K562 (cell line): ENCODE data around the gene TMEM214. TPM values are rescaled to one million over a fixed set of nuclear protein-coding genes. Genes with fewer than 3 reads are reported as not detected.

ENCODE experiments used
- CBFA2T3 ChIP-seq: fragments of 450-650 bp; IDR thresholded peaks from 2 replicates; pipeline ENCODE4 v1.6.1; 2017
- KLF6 ChIP-seq: fragments of 250-450 bp; sonication (Bioruptor Pico); IDR thresholded peaks from 2 replicates; pipeline ENCODE4 v1.4.0; 2020; ENCODE audit warnings: mild to moderate bottlenecking, moderate library complexity, borderline replicate concordance
- MTA1 ChIP-seq: fragments of 450-650 bp; IDR thresholded peaks from 2 replicates; pipeline ENCODE4 v1.6.1; 2017; ENCODE audit warnings: borderline replicate concordance
- ZBTB1 ChIP-seq: sonication (generic); formaldehyde crosslinking; IDR thresholded peaks from 2 replicates; pipeline ENCODE4 v1.8.1; 2023; ENCODE audit warnings: missing genetic modification reagents, low read depth, mild to moderate bottlenecking, borderline replicate concordance
- ZC3H11A ChIP-seq: IDR thresholded peaks from 2 replicates; pipeline ENCODE4 v1.6.1; 2012; ENCODE audit warnings: low read depth, low read length, improper control_type of control experiment
- ZC3H4 ChIP-seq: sonication (generic); formaldehyde crosslinking; IDR thresholded peaks from 2 replicates; pipeline ENCODE4 v1.9.0; 2021; ENCODE audit warnings: missing genetic modification reagents, borderline replicate concordance
- ZNF24 ChIP-seq: fragments of 450-650 bp; IDR thresholded peaks from 2 replicates; pipeline ENCODE4 v1.6.1; 2016
- ZNF717 ChIP-seq: fragments of 250-450 bp; sonication (Bioruptor Pico); IDR thresholded peaks from 2 replicates; pipeline ENCODE4 v1.5.0; 2021
- ZNF75A ChIP-seq: fragments of 450-650 bp; formaldehyde crosslinking; IDR thresholded peaks from 2 replicates; pipeline ENCODE4 v1.4.0; 2020; ENCODE audit warnings: mild to moderate bottlenecking
- polyA plus RNA-seq, 8 experiments: library from polyadenylated mRNA; depleted of rRNA in 4 of 8; stranded (reverse) in 5 of 8; unstranded in 3 of 8; fragments of >200 nt; fragmentation: Nextera tagmentation in 2 of 8; fragmentation: Illumina TruSeq in 1 of 8; extraction: Ambion mirVana in 2 of 8; extraction: Trizol in 1 of 8; gene quantifications; 2 replicates each; pipeline versions ENCODE4 v1.2.1 to v1.2.3, GENCODE V29; 2011 to 2014; ENCODE audit warnings: inconsistent platforms in 1 of 8, missing spikeins in 1 of 8
- total RNA-seq, 7 experiments: library from RNA; depleted of rRNA in 6 of 7; stranded (reverse); fragments of >200 nt in 6 of 7; fragmentation: Illumina TruSeq in 2 of 7; extraction: Trizol in 2 of 7; gene quantifications; 2 replicates each; pipeline versions ENCODE4 v1.2.1 to v1.2.3, GENCODE V29; 2011 to 2021; ENCODE audit warnings: low replicate concordance in 1 of 7
- TF ChIP-seq, protein P1 (sequence below): IDR thresholded peaks from 2 replicates; pipeline ENCODE4 v1.6.1; 2011; ENCODE audit warnings: borderline replicate concordance, low read depth, mild to moderate bottlenecking, moderate library complexity, low read length; ENCODE audit not compliant: insufficient read depth, poor library complexity, severe bottlenecking
- TF ChIP-seq, protein P2 (sequence below): fragments of 200-600 bp; sonication (generic); IDR thresholded peaks from one replicate; pipeline ENCODE4 v1.6.1; 2012; ENCODE audit warnings: mild to moderate bottlenecking, low read depth, low read length, inconsistent platforms
- TF ChIP-seq, protein P3 (sequence below): fragments of 450-650 bp; IDR thresholded peaks from 2 replicates; pipeline ENCODE4 v1.6.1; 2014; ENCODE audit warnings: low read depth, mild to moderate bottlenecking, moderate library complexity, borderline replicate concordance

TMEM214 gene
- total and polyA plus RNA-seq, 9 of the 15 experiments (the other 6 are each of a cell fraction or from before 2014, with no cell fraction given) = 11.4 to 81.4 (median 44.1) TPM

DNA sequence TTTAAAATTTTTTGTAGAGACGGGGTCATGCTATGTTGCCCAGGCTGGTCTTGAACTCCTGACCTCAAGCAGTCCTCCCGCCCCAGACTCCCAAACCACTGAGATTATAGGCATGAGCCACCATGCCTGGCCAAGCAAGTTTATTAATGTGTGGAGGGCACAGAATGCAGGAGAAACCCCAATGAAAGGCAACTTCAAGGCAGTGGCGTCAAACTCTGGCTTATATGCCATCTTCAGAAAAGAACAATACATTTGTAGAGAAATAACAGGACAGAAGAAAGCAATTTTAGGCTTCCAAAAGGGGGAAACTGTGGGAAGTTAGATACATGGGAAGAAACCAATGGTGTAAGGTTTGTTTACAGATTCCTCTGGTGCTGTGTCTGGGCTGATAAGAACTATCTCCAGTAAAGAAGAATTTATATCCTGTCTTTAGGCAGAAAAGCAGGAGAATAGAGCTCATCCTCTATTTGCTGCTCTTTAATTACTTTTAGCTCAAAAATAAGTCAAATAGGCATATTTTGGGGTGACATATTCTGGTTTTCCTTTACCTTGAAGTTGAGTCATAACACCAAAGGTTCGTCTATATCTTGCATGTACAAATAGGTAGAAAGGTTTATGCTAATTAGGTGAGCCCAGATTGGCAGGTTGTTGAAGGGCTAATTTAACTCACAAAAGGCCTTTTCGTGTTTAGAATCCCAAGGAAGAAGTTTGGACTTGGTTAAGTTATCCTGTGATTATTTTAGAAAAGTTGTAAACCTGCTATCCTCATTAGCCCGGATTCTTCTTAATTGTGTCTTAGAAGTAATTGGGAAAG is 26.0 kb upstream of the TMEM214 start (continued):
- TF ChIP-seq, protein P1, sequence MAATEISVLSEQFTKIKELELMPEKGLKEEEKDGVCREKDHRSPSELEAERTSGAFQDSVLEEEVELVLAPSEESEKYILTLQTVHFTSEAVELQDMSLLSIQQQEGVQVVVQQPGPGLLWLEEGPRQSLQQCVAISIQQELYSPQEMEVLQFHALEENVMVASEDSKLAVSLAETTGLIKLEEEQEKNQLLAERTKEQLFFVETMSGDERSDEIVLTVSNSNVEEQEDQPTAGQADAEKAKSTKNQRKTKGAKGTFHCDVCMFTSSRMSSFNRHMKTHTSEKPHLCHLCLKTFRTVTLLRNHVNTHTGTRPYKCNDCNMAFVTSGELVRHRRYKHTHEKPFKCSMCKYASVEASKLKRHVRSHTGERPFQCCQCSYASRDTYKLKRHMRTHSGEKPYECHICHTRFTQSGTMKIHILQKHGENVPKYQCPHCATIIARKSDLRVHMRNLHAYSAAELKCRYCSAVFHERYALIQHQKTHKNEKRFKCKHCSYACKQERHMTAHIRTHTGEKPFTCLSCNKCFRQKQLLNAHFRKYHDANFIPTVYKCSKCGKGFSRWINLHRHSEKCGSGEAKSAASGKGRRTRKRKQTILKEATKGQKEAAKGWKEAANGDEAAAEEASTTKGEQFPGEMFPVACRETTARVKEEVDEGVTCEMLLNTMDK = no peak
- TF ChIP-seq ZC3H11A = no peak
- TF ChIP-seq ZNF75A = peak; percentile 58; the same call in 1 of the 2 replicates
- TF ChIP-seq, protein P2, sequence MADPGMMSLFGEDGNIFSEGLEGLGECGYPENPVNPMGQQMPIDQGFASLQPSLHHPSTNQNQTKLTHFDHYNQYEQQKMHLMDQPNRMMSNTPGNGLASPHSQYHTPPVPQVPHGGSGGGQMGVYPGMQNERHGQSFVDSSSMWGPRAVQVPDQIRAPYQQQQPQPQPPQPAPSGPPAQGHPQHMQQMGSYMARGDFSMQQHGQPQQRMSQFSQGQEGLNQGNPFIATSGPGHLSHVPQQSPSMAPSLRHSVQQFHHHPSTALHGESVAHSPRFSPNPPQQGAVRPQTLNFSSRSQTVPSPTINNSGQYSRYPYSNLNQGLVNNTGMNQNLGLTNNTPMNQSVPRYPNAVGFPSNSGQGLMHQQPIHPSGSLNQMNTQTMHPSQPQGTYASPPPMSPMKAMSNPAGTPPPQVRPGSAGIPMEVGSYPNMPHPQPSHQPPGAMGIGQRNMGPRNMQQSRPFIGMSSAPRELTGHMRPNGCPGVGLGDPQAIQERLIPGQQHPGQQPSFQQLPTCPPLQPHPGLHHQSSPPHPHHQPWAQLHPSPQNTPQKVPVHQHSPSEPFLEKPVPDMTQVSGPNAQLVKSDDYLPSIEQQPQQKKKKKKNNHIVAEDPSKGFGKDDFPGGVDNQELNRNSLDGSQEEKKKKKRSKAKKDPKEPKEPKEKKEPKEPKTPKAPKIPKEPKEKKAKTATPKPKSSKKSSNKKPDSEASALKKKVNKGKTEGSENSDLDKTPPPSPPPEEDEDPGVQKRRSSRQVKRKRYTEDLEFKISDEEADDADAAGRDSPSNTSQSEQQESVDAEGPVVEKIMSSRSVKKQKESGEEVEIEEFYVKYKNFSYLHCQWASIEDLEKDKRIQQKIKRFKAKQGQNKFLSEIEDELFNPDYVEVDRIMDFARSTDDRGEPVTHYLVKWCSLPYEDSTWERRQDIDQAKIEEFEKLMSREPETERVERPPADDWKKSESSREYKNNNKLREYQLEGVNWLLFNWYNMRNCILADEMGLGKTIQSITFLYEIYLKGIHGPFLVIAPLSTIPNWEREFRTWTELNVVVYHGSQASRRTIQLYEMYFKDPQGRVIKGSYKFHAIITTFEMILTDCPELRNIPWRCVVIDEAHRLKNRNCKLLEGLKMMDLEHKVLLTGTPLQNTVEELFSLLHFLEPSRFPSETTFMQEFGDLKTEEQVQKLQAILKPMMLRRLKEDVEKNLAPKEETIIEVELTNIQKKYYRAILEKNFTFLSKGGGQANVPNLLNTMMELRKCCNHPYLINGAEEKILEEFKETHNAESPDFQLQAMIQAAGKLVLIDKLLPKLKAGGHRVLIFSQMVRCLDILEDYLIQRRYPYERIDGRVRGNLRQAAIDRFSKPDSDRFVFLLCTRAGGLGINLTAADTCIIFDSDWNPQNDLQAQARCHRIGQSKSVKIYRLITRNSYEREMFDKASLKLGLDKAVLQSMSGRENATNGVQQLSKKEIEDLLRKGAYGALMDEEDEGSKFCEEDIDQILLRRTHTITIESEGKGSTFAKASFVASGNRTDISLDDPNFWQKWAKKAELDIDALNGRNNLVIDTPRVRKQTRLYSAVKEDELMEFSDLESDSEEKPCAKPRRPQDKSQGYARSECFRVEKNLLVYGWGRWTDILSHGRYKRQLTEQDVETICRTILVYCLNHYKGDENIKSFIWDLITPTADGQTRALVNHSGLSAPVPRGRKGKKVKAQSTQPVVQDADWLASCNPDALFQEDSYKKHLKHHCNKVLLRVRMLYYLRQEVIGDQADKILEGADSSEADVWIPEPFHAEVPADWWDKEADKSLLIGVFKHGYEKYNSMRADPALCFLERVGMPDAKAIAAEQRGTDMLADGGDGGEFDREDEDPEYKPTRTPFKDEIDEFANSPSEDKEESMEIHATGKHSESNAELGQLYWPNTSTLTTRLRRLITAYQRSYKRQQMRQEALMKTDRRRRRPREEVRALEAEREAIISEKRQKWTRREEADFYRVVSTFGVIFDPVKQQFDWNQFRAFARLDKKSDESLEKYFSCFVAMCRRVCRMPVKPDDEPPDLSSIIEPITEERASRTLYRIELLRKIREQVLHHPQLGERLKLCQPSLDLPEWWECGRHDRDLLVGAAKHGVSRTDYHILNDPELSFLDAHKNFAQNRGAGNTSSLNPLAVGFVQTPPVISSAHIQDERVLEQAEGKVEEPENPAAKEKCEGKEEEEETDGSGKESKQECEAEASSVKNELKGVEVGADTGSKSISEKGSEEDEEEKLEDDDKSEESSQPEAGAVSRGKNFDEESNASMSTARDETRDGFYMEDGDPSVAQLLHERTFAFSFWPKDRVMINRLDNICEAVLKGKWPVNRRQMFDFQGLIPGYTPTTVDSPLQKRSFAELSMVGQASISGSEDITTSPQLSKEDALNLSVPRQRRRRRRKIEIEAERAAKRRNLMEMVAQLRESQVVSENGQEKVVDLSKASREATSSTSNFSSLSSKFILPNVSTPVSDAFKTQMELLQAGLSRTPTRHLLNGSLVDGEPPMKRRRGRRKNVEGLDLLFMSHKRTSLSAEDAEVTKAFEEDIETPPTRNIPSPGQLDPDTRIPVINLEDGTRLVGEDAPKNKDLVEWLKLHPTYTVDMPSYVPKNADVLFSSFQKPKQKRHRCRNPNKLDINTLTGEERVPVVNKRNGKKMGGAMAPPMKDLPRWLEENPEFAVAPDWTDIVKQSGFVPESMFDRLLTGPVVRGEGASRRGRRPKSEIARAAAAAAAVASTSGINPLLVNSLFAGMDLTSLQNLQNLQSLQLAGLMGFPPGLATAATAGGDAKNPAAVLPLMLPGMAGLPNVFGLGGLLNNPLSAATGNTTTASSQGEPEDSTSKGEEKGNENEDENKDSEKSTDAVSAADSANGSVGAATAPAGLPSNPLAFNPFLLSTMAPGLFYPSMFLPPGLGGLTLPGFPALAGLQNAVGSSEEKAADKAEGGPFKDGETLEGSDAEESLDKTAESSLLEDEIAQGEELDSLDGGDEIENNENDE = no peak
- TF ChIP-seq, protein P3, sequence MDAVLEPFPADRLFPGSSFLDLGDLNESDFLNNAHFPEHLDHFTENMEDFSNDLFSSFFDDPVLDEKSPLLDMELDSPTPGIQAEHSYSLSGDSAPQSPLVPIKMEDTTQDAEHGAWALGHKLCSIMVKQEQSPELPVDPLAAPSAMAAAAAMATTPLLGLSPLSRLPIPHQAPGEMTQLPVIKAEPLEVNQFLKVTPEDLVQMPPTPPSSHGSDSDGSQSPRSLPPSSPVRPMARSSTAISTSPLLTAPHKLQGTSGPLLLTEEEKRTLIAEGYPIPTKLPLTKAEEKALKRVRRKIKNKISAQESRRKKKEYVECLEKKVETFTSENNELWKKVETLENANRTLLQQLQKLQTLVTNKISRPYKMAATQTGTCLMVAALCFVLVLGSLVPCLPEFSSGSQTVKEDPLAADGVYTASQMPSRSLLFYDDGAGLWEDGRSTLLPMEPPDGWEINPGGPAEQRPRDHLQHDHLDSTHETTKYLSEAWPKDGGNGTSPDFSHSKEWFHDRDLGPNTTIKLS = no peak
- no peak; the same call in 1 of the 2 replicates for TF ChIP-seq KLF6
- no peak for TF ChIP-seq ZC3H4
- no peak for TF ChIP-seq ZNF717 (CRISPR knock-in tag)
- TF ChIP-seq CBFA2T3 = peak; percentile 88
- TF ChIP-seq ZNF24 = no peak
- peak; percentile 18; the same call in 1 of the 2 replicates for TF ChIP-seq MTA1
- TF ChIP-seq ZBTB1 (CRISPR knock-in tag) = no peak
